HAP-1 (cell line): ENCODE results near the gene CNTNAP3.
"Not testable (repeated sequence)": the region's sequence is repeated elsewhere in the genome, so short reads cannot be mapped to it uniquely, and the experiment has no call there.

Source experiments
- DNase-seq, 2 experiments: peaks; one replicate each; pipeline ENCODE4 v3.0.0-alpha.2; 2016 to 2020; ENCODE audit warnings: low spot score in 2 of 2
- H3K27me3 ChIP-seq: fragments of 250-450 bp; sonication (Bioruptor Pico); 2 replicates; pipeline ENCODE4 v1.5.1; 2020; ENCODE audit warnings: low read depth, mild to moderate bottlenecking, moderate library complexity
- H3K36me3 ChIP-seq: fragments of 250-450 bp; sonication (Bioruptor Pico); replicated peaks from 2 replicates; pipeline ENCODE4 v1.5.1; 2020; ENCODE audit warnings: mild to moderate bottlenecking
- H3K4me1 ChIP-seq: fragments of 250-450 bp; sonication (Bioruptor Pico); 2 replicates; pipeline ENCODE4 v1.5.1; 2020; ENCODE audit warnings: mild to moderate bottlenecking
- H3K4me3 ChIP-seq: fragments of 250-450 bp; sonication (Bioruptor Pico); 2 replicates; pipeline ENCODE4 v1.5.1; 2020; ENCODE audit warnings: mild to moderate bottlenecking, moderate library complexity
- H3K9me3 ChIP-seq: fragments of 250-450 bp; sonication (Bioruptor Pico); 2 replicates; pipeline ENCODE4 v1.5.1; 2020; ENCODE audit warnings: mild to moderate bottlenecking, moderate library complexity
- in situ Hi-C: fragments of 300-500 bp; cut with MboI; formaldehyde crosslinking; loops from 3 replicates; pipeline ENCODE4 v1.14.3; 2020; ENCODE audit warnings: low sequenced_read_pairs, inconsistent platforms, mixed read lengths

CNTNAP3 gene

GRCh38 chr9:39287980-39288379 lies at the start of gene CNTNAP3:
Gene CNTNAP3 (minus strand): TSS chr9:39288167. CDS start chr9:39288064, 103 bp downstream.
- H3K27me3 ChIP-seq, H3K9me3 ChIP-seq, in situ Hi-C loops, H3K4me1 ChIP-seq, H3K36me3 ChIP-seq, H3K4me3 ChIP-seq: not testable (repeated sequence)
- DNase-seq, result peak in 1 of 2 experiments; percentile 0

DNA sequence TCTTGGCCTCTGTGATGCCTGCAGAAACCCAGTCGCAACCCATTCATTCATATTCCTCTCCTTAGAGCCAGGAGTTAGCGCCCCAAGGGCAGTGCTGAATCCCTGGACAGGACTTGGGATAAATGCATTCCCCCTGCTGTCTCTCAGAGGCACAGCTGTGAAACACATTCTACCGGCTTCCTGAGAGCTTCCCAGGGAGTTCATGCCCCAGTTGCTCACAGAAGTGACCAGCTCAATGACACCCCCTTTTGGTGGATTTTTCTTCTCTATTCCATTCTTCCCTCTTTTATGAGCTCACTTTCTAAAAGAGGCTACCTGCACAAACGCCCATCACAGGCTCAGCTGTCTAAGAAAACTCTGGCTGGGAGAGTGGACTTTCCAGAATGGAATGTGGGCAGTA lies 8.0 kb downstream of the CNTNAP3 start:
- H3K36me3 ChIP-seq, H3K4me3 ChIP-seq, H3K4me1 ChIP-seq, H3K27me3 ChIP-seq, in situ Hi-C loops, H3K9me3 ChIP-seq, DNase-seq: not testable (repeated sequence)

DNA sequence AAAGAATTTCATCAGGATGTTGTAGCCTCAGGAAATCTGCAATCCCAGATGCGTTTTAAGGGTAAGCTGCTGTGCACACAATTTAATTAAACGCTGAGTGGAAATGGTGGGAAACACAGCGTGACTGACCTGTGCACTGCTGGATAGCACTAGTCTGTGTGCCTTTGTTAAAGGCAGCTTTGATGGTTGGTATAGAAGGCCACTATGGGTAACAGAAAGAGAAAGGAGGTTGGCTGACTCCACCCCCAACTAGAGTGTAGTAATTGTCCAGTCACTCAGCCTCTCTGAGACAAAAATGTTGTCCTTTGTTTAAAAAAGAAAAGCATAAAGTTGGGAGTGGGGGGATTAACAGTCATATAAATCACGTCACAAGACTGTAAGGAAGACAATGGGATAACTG lies 45.5 kb downstream of the CNTNAP3 start:
- in situ Hi-C loops, H3K9me3 ChIP-seq, H3K27me3 ChIP-seq, H3K4me3 ChIP-seq, H3K36me3 ChIP-seq, DNase-seq, H3K4me1 ChIP-seq: not testable (repeated sequence)

GRCh38 chr9:39232130-39232991 lies 55.6 kb downstream of the CNTNAP3 start:
- H3K9me3 ChIP-seq, in situ Hi-C loops, DNase-seq, H3K4me3 ChIP-seq, H3K4me1 ChIP-seq, H3K27me3 ChIP-seq, H3K36me3 ChIP-seq: not testable (repeated sequence)

GRCh38 chr9:39215976-39216375 lies 72.0 kb downstream of the CNTNAP3 start:
- H3K9me3 ChIP-seq, DNase-seq, H3K27me3 ChIP-seq, in situ Hi-C loops, H3K4me3 ChIP-seq, H3K4me1 ChIP-seq, H3K36me3 ChIP-seq: not testable (repeated sequence)

GRCh38 chr9:39209773-39210172 lies 78.2 kb downstream of the CNTNAP3 start:
- in situ Hi-C loops, H3K36me3 ChIP-seq, DNase-seq, H3K27me3 ChIP-seq, H3K4me3 ChIP-seq, H3K9me3 ChIP-seq, H3K4me1 ChIP-seq: not testable (repeated sequence)

- H3K4me1 ChIP-seq, H3K27me3 ChIP-seq, H3K9me3 ChIP-seq, DNase-seq, H3K4me3 ChIP-seq, in situ Hi-C loops, H3K36me3 ChIP-seq: not testable (repeated sequence)
Observed at GRCh38 chr9:39206643-39207042, 81.3 kb downstream of the CNTNAP3 start.

DNA sequence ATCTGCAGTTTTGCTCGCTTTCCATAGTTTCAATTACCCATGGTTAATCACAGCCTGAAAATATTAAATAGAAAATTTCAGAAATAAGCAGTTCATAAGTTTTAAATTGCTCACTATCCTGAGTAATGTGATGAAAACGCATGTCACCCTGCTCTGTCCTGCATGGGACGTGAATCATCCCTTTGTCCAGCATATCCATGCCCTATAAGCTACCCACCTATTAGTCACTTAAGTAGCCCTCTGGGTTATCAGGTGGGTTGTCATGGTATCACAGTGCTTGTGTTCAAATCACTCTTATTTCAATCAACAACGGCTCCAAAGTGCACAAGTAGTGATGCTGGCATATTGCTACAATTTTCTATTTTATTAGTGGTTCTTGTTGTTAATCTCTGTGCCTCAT lies 82.1 kb downstream of the CNTNAP3 start:
- H3K4me3 ChIP-seq, H3K4me1 ChIP-seq, H3K9me3 ChIP-seq, DNase-seq, H3K36me3 ChIP-seq, in situ Hi-C loops, H3K27me3 ChIP-seq: not testable (repeated sequence)

DNA sequence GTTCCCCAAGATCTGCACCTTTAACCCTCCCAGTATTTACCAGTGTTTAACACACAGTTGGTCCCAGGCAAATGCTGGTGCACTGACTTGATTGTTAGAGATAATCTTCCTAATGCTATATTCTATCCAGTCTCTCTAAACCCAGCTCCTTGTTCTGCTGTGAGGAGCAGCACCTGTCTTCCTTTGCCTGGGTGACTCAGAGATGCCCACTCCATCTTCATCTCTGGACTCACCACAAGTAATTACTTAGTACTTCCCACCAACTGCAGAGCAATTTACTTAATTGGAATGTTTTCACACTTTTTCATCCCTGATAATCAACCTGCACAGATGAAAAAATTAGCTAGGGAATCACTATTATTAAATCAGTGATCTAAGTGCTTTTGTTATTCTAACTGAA lies 87.6 kb downstream of the CNTNAP3 start:
- H3K9me3 ChIP-seq, H3K36me3 ChIP-seq, H3K4me3 ChIP-seq, in situ Hi-C loops, H3K27me3 ChIP-seq, DNase-seq, H3K4me1 ChIP-seq: not testable (repeated sequence)

DNA sequence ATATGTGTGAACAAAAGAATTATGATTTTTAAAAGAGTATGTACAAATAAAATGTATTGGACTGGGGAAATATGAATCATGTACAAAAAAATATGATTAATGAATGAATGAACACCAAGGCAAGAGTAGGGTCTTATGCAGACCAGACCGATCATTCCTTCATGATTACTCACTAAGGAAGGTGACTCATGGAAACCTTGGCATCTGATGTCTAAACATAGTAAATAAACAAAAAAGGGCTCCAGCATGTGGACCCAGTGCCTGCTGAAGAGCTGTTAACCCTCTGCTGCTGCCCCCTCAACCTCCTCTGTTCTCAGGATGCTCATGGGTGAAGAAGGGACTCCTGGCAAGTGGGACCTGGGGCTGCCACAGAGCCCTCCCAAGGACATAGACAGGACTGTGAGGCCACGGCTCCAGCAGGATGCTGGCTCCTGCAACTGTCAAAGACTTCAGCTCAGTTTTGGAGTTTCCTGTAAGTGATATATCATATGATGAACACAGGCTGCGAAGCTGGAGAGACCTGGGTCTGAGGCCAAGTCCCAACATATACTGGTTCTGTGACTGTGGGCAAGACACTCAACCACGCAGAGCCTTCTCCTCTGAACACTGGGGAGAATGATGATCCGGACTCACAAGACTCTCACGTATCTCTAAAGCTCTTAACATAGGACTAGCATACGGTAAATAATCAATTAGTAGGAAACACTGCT lies 89.8 kb downstream of the CNTNAP3 start:
- H3K9me3 ChIP-seq, H3K36me3 ChIP-seq, H3K27me3 ChIP-seq, H3K4me1 ChIP-seq, in situ Hi-C loops, H3K4me3 ChIP-seq, DNase-seq: not testable (repeated sequence)

DNA sequence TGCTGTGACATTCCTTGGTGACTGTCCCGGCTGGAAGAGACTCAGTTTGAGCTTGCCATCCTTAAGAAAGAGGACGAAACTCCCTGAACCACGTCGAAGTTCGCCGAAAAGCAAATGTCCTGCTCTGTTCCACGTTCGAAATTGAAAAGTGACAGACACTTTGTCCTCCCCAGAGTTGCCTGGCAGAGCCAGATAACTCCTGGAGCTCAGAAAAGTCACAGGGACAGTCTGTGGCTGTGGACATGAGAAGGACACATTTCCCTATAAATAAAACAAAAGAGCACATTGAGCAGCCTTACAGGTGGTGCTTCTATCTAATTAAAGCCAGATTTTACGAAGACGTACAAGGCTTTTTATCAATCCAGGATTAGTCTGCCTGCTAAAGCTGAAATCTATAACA lies 116.6 kb downstream of the CNTNAP3 start:
- H3K9me3 ChIP-seq, DNase-seq, H3K4me3 ChIP-seq, in situ Hi-C loops, H3K27me3 ChIP-seq, H3K36me3 ChIP-seq, H3K4me1 ChIP-seq: not testable (repeated sequence)

- H3K4me1 ChIP-seq, DNase-seq, H3K9me3 ChIP-seq, H3K27me3 ChIP-seq, H3K36me3 ChIP-seq, in situ Hi-C loops, H3K4me3 ChIP-seq: not testable (repeated sequence)
Observed at GRCh38 chr9:39157714-39158113, 130.3 kb downstream of the CNTNAP3 start.

DNA sequence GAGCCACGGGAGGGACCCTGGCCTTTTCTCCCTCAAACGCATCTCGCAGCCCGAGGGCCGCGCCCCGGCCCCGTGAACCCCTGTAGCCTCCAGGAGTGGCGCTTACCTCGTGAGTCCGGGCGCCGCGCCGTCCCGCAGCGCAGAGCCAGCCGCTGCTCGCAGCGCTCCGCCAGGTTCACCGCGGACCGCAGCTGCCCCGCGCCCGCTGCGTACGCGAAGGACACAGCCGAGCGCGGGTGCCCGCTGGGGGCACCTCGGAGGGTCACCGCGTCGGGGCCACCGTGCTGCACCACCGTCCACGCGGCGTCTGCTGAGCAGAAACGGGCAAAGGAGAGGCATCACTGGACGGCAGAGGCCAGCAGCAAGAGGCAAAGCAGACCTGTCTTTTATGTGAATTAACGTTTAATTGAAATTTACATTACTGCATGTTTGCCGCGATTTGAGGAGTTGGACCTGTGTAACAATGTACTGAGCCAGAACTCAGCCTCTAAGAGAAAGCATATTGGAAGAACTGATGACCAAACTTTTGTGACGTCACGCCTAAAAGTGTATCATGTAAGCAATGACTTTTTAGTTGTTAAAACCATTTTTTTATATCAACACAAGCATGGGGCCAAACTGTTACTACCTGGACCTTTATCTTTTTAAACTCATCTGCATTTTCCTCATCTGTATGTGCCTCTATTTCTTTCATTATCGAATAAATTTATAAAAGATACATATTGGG lies 155.0 kb downstream of the CNTNAP3 start:
- in situ Hi-C loops, H3K4me3 ChIP-seq, H3K36me3 ChIP-seq, H3K9me3 ChIP-seq, H3K4me1 ChIP-seq, H3K27me3 ChIP-seq, DNase-seq: not testable (repeated sequence)

DNA sequence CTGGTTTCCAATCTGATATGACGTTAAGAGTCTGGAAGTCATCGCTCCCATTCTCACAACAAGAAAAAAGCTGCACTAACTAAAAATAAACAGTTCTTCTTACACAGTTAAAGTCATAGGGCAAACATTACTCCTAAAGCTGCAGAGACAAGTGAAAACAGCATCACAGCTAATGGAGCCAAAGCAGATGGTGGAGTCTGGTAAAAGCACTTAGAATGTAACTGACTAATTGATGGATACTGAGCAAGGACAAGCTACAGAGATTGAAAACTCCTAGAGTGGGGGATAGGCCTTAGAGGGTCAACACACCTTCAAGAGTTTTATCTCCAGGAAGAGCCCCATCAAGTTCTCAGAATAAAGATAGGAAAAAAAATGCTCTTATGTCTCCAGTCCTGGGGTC lies 166.6 kb downstream of the CNTNAP3 start:
- in situ Hi-C loops, H3K4me3 ChIP-seq, H3K27me3 ChIP-seq, H3K36me3 ChIP-seq, H3K9me3 ChIP-seq, DNase-seq, H3K4me1 ChIP-seq: not testable (repeated sequence)
